GM18520 (cell line): ENCODE data around the gene TMEM151A.
"Not testable (repeated sequence)": the region's sequence is repeated elsewhere in the genome, so short reads cannot be mapped to it uniquely, and the experiment has no call there.

Experiments used
- ATAC-seq: cut with Tn5 transposase; IDR thresholded peaks from one replicate; pipeline ENCODE4 v1.9.1; 2021; ENCODE audit not compliant: unreplicated experiment

TMEM151A gene

DNA sequence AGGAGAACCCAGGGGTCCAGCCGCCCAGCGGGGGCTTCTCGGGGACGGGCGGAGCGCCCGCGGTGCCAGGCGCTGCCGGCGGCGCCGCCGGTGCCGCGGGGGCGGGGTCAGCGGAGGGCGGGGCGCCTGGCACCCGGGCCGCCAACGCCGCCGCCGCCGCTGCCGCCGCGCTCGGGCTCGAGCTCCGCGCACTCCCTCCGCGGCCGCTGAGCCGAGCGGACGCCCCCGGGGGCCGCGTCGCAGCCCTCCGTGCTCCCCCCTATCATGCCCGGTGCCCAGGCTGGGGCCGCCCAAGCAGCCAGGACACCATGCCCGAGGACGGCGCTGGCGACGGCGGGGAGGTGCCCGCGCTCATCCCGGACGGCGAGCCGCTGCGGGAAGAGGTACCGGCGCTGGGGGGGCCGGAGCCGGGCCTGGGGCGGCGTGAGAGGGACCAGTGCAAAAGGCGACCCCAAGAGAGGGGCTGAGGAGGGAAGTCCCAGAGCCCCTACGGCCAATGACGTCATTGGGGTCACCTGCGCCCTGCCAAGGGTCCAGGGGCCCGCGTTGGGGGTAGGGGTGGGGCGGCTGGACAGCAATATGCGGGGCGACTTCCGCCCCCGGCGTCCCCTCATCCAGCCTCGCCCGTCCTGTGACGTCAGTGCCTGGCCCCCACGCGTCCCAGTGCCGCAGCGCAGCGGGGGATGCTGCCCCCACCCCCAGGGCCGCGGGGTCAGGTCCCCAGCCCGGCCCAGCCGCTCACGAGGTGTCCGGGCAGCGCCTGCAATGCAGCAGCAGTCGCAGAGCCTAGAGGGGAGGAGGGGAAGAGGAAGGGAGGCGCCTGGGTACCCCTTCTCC is at the start of gene TMEM151A:
Gene TMEM151A (plus strand): TSS at position 189 of the 837 bp plus-strand sequence. CDS start 120 bp downstream, at position 309.
- no peak for ATAC-seq

- ATAC-seq, result no peak
These were observed 49.5 kb upstream of the TMEM151A start for GRCh38 chr11:66242095-66242765.

DNA sequence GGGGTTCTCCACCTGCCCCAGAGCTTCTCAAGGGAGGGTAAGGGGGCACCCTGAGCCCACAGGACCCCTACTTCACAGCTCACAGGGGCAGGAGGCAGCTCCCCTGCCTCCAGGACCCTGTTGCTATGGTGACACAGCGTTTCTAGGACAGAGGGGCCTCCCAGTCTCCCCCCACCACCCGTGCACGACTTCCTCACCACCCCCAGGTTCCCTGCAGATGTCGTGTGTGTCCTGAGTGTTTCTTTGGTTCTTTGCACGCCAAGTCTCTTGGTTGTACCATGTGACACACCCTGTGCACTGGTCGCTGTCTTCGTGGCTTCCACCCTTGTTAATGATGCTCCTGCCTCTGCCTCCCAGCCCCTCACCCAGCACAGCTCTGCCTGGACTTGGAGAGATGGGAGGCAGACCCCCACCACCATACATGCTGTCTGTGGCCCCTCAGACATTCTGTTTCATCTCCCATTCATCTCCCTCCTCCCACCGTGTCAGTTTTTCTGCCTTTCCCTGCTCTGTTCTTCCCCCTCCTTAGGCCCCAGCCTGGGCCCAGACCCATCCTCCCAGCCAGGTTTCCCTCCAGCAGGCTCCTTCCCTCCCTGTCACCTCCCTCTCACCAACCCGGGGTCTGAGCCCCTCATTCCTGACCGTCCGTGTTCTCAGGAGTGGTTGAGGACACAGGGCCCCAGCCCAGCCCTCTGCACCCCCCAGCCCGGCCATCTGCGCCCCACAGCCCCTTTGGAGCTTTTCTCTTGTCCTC is 47.7 kb upstream of the TMEM151A start:
- no peak for ATAC-seq

GRCh38 chr11:66247295-66247694 is 44.4 kb upstream of the TMEM151A start:
- ATAC-seq, result no peak

GRCh38 chr11:66247801-66248200 is 43.9 kb upstream of the TMEM151A start:
- ATAC-seq, result no peak

GRCh38 chr11:66248903-66249302 is 42.8 kb upstream of the TMEM151A start:
- no peak for ATAC-seq

DNA sequence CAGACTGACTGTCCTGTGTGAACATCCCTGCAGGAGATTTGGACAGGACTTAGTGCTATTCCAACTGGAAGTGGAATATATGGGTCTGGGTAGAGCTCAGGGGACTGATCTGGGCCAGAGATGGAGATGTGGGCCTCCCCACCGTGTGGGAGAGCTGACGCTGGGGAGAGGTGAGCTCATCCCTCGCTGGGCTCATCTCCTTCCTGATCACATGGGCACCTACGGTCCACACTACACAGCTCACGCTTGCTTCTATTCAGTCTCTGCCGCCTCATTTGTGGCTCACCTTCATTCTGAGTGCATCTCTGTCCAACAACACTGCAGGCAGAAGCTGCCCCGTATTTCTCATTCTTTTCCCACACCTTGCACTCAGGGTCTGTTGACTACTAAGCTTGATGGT is 39.9 kb upstream of the TMEM151A start:
- ATAC-seq, result no peak

GRCh38 chr11:66253081-66253480 is 38.6 kb upstream of the TMEM151A start:
- ATAC-seq, result not testable (repeated sequence)

GRCh38 chr11:66258473-66258893 is 33.2 kb upstream of the TMEM151A start:
- no peak for ATAC-seq

- no peak for ATAC-seq
These were observed 32.5 kb upstream of the TMEM151A start for GRCh38 chr11:66259225-66259624.

DNA sequence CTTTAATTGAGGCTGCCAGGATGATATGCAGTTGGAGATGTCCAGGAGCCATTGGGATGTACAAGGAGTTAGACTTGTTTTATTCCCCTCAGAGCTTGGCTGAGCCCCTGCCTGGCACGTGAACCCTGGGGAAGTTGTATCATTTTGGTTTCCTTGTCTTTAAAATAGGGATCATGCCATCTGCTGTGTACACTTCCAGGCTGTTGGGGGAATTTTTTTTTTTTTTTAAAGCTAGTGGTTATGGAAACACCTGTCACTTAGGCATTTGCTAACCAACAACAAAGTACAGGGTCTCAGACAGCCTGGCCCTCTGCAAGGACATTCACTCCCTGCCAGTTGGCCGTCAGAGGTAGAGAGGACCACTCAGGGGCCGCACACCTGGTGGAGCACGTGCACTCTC is 31.7 kb upstream of the TMEM151A start:
- no peak for ATAC-seq

DNA sequence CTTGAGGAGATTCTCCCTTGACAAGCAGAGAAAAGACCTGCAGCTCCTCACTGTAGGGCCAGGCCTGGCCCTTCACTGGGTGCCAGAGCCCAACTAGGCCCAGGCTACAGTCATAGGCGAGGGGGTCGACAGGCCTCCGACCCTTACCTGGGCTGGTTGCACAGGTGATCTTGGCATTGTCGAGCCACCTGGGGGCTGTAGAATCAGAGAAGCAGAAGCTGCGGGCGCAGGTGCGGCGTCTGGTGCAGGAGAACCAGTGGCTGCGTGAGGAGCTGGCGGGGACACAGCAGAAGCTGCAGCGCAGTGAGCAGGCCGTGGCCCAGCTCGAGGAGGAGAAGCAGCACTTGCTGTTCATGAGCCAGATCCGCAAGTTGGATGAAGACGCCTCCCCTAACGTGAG is 30.1 kb upstream of the TMEM151A start:
- no peak for ATAC-seq

DNA sequence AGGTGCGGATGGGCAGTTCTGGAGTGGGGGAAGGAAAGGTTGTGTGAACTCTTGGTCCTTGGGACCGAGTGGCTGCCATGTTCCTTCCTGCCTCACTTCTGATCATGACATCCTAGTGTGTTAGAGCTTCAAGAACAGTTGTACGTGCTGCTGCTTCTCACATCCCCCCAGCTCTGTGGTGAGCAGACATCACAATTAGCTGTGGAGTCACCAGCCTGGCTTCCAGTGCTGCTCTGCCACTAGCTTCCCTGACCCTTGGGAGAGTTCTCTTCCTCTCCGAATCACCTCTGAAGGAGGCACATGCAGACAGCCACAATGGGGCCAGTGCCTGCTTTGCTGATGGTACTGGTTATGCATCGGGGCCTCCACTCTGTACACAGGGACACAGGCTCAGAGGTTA is 29.5 kb upstream of the TMEM151A start:
- ATAC-seq, result no peak

- no peak for ATAC-seq
These were observed 29.0 kb upstream of the TMEM151A start for GRCh38 chr11:66262696-66263095.

- ATAC-seq, result no peak
These were observed 28.5 kb upstream of the TMEM151A start for GRCh38 chr11:66263231-66263630.

GRCh38 chr11:66263785-66264184 is 27.9 kb upstream of the TMEM151A start:
- ATAC-seq, result no peak

DNA sequence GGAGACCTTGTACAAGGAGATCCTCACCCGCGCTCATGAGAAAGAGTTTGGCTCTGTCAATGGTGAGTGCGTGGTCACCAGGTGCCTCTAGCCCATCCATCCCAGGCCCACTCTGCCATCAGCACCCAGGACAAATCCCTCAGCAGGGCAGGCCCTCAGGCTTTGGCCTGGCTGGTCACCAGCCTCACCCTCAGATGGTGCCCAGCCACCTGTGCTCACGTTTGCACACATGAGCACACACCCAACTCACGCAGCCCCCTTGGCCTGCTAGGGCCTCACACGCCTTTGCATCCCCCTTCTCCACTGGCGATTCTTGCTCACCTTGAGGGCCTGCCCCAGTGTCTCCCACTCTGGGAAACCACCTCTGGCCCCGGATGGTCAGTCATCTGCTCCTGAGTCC is 27.3 kb upstream of the TMEM151A start:
- no peak for ATAC-seq

DNA sequence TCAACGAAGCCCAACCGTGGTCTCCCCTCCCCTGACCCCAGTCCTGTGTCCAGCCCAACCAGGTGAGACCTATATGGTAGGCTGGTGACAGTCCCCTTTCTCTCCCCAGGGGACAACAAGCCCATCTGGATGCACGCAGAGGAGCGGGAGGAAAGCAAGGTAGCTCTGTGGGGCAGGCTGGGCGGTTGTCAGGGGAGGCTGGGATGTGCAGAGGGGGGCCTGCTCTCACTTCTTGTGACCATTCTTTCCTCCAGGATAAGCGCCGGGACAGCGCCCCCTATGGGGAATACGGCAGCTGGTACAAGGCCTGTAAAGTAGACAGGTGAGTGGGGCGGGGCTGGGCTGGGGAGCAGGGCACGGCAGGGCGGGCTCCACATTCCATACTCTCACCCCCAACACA is 26.8 kb upstream of the TMEM151A start:
- ATAC-seq, result no peak

GRCh38 chr11:66265531-66266377 is 25.9 kb upstream of the TMEM151A start:
- no peak for ATAC-seq

- ATAC-seq, result no peak
These were observed 25.2 kb upstream of the TMEM151A start for GRCh38 chr11:66266378-66267038.
